GM18858 (cell line): Measurements from ENCODE around the gene MTUS2.

ENCODE experiments used
- ATAC-seq: cut with Tn5 transposase; IDR thresholded peaks from one replicate; pipeline ENCODE4 v1.9.1; 2021; ENCODE audit not compliant: unreplicated experiment

Gene MTUS2

DNA sequence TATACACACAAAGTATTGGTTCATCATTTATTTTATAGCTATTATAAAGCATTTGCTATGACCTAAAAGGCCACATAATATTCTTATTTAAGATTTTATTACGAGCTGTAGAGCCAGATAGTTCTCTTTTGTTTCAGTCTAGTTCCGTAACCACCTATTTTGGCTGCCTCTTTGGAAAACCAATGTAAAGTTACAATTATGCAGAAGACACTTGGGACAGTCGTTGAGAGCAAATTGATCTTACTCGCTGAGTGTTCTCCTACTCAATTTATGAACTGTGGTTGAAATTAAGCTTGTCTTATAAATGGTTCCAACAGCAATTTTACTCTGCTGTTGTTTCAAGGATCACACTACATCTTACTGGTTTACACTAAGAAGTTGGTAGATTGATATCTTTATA, 653.0 kb downstream of the MTUS2 start:
- no peak for ATAC-seq

DNA sequence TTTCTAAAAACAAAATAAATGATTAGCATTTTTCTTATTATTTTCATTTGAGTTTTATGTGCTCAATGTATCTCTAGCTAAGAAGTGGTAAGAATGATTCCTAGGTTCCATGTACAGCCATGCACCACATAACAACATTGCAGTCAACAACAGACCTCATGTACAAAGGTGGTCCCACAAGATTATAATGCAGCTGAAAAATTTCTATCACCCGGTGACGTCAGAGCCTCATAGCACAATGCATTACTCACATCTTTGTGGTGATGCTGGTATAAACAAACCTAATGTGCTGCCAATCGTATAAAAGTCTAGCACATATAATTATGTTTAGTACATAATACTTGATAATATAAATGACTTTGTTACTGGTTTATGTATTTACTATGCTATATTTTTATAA, 654.9 kb downstream of the MTUS2 start:
- no peak for ATAC-seq

DNA sequence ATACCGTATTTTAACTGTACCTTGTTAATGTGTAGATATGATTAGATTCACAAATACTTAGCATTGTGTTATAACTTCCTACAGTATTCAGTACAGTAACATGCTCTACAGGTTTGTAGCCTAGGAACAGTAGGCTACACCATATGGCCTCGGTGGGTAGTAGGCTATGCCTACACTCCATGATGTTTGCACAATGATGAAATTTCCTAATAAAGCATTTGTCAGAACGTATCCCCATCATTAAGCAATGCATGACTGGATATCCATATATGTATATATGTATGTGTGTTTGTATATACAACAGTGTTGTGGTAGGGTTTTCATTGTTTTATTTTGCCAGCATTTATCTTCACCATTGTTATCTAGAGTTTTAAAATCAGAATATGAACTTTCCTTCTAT, 655.9 kb downstream of the MTUS2 start:
- no peak for ATAC-seq

DNA sequence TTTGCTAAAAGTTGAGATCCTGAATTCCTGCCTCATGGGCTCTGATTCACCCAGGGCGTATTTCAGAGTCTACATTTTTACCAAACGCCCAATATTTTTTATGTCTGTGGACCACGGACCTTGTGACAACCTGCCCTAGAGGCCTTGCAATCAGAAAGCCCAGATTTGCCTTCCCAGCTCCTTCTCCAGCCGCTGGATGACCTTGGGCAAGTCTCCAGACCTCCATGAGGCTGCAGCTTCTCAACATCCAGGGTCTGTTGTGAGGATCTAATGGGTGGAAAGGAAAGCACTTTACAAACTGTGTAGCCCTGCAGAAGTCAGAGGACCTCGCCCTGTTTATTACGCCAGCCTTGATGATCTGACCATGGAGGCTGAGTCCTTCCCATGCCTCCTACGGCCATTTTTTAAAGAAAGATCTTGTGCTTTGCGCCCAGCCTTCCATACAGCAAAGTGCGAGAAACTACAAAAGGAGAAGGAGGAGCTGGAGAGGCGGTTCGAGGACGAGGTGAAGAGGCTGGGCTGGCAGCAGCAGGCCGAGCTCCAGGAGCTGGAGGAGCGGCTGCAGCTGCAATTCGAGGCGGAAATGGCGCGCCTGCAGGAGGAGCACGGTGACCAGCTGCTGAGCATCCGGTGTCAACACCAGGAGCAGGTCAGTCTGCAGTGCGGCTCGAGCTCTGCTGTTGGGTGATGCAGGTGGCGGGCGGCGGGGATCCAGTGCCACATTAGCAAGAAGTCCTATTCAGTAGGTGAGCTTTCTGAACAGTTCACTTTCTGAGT, 659.8 kb downstream of the MTUS2 start:
- ATAC-seq: no peak

DNA sequence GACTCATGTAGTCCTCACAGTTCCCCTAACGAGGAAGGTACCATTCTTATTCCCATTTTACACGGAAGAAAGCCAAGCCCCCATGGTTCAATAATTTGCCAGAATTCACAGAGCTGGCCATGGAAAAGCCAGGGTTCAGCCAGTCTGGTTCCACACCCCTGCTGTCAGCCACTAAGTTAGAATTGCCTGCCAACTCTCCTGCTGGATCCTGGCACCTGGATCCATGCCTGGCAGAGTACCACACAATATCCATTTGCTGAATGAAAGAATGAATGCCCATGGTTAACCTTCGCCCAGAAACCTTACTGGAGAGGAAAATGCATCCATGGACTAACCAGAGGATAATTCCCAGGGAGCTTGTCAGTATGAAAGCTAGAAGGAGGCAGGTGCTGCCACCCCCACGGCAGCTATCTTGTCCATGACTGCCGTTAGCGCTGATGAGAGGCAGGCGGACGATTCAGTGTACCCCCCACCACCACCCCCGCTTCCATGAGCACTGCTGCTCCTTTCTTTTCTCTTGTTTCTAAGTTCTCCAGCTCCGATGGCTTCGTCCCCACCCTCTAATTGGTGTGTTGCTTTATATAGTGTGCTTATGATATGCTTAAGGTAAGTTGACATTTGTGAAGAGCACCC, 660.9 kb downstream of the MTUS2 start:
- no peak for ATAC-seq

DNA sequence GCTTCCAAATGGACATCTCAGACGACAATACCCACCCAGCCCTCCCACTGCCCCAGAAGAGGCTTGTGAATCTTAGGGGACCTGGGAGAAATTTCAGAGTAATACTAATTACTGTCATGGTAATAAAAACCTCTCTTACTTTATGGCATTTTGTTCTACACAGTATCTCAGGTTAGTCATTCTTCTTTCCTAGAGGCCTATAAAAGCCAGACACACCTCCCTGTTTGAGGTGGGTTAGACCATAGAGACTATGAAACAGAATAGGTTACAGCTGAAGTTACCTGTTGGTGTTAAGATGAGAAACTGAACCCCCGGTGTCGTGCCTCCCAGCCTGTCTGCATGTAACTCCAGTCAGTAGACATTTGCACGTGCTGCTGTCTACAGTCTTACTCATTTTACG, 661.5 kb downstream of the MTUS2 start:
- ATAC-seq: no peak

DNA sequence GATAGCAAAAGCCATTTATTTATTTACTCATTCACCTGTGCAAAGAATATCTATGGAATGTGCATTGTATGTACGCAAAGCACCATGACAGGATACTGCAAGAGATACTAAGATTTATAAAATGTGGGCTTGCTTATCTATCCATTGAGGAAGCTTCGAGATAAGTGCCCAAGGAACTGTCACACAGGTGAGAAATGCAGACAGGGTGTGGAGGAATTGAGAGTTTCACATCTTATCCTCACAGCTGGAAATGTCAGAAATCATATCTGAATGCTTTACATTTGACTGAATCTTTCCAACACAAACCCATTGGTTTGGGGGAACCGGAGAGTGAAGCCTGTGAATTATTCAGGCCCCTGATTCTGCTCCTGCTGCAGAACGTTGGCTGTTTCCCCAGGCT, 662.4 kb downstream of the MTUS2 start:
- ATAC-seq: no peak

DNA sequence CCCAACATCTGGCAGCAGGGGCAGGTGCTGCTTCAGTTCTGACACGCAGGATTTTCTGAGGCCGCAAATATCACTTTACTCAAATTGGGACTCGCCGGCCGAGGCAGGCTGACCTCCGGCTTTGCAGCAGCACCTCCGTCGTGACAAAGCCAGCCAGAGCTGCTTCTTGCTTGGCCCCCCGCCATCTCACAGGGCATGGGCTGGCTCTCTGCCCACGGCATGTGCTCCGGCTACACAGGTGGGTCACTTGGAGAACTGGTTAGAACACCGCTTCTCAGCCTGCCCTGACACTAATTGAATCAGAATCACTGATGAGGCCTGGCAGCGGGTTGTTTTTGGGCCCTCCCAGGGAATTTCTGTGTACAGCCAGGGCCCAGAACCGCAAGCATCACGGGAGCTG, 663.1 kb downstream of the MTUS2 start:
- ATAC-seq: no peak

DNA sequence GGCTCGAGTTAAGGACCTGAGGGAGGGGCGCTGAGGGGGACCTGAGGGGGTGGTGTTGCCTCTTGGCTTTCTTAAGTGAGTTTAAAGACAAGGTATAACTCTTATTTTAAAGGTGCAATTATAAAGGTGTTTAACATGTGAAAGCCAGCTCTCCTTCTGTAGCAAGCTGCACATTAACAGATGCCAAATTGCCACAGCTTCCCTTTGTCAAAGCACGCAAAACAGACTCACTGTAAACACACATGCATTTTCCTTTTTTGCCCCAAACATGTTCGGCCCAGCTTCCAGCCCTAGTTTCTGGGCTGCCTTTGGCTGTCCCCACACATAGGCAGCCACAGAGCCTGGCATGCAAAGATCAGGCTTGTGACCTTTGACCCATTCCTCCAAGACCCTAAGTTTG, 663.5 kb downstream of the MTUS2 start:
- no peak for ATAC-seq

DNA sequence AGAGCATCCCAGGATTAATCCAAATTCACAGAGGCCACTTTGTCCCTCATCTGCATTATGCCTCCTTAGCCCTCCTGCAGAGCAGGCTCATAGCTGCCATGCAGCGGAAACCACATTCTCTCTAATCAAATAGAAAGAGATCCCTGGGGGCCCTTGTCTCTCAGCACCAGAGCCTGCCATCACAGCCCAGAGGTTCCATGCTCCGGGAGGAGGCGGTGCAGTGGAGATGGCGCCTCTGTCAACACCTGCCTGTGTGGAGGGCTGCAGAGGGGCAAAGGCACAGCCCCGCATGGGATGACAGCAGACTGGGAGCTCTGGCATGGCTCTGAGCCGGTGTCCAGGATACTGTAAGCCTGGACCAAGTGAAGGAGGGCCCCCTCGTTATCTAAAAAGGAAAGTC, 664.1 kb downstream of the MTUS2 start:
- no peak for ATAC-seq

DNA sequence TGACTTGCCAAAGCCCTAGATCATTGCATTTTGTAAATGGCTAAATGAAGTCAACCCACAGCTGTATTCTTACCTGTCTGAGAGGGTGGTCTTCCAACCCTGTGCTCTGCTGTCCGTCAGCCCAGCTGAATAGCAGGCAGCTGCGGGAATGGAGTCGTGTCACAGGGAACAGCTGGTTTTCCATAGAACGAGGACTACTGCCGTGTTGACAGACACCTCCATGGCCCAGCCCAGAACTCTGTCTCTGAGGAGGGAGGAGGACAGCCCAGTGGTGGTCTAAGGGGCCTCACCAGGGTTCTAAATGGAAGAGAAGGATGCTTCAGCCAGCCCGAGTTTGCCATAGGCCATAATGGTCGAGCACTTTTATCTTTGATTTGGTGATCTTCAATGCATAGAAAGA, 664.7 kb downstream of the MTUS2 start:
- no peak for ATAC-seq

DNA sequence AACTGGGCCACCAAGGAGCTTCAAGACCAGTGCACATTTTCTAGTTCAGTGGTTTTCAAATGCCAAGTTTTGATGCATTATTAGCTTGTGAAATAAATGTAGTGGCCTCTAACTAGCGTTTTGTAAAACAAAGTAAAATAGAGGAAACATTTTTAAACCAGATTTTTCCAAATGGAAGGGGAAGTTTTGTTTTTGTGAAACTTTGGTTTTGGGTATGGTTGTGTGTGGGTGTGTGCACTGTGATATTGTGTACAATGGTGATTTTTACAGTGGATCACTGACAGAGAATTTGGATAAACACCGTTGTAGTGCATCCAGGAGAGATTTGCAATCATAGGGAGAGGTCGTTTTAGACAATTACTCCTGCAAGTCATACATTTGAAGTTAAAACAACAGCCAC, 666.4 kb downstream of the MTUS2 start:
- no peak for ATAC-seq

DNA sequence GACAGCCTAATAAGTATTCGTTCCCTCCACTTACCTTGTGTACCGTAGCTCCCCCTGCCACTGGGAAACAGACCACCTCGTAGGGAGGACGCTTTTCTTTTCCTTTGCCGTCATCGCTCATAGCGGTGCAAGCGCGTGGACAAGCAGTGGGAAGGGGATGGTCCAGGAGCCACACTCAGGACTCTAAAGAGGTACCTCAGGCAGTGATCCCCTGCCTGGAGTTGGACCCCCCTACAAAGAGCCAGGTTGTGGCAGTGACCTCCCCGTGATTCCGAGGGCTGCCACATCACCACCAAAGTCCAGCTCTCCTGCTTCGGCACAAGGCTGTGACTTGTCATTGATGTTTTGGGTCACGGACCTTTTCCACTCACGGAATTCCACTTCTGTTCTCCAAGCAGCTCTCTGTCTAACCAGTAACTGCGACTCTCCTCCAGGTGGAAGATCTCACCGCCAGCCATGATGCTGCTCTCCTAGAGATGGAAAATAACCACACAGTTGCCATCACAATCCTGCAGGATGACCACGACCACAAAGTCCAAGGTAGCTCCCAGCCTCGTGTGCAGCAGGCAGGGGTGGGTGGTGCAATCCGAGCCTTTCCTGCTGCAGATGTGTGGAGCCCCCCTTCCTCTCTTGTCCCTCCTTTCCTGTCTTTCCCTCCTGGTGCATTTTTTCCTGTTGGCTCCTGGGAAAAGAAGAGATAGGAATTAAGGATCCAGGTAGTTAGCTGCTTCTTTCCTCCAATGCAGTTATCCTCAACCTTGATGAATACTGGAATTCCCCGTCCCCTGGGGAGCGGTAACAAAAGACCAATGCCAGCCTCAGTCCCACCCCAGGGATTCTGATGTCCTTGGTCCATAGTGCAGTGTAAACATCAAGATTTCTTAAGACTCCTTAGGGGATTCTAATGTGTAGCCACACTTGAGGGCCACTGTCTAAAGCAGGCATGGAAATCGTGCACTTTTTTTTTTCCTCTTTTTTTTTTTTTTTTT, 667.6 kb downstream of the MTUS2 start:
- ATAC-seq: no peak

DNA sequence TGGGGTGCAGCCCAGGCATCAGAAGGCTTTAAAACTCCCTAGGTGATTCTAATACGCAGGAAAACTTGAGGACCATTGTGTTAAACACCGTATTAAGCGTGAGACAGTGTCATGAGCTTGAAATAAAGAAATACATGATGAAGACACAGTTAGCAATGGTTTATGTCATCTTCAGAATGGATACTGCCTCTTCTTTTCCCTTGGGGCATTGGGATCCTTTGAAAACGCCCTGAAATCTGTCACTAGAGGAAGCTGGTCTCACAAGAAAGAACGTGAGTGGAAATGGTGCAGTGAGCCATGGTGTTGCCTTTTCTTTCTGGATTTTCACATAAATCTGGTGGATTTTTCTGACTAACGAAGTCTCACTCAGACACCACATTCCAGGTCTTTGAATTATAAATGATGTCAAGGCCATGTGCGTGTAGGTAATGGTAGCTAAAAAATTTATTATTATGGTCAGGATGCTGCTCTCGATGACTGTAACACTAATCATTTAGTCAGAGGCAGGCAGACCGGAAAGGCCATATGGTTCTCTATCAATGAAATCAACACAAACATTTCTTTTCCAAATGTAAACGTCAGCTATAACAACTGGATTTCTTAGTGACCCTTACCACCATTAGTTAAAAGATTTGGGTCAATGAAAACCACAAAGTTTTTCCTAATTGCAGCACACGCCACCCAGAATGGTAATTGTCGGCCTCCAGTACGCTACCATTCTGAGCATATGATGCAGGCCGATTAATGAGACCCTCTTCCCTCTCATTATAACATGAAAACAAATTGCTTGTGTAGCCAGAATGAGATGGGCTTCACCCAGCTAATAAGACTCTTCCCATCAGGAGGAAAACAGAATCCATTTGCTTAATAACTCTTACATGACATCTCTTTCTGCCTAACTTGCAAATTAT, 669.8 kb downstream of the MTUS2 start:
- no peak for ATAC-seq

DNA sequence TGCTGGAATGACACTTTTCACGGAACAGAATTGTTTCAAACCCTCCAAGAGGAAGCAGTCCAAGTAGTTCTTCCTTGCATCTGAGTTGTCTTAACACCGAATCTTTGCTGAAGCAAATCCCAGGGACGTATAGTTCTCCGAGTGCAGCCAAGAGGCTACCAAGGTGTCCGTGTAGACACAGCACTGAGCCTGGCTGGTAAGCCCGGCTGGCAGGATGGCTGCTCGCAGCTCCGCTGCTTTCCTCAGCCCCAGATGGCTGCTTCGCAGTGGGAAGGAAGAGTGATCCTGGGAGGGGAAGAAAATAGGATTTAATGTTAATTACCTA, 670.4 kb downstream of the MTUS2 start:
- no peak for ATAC-seq

DNA sequence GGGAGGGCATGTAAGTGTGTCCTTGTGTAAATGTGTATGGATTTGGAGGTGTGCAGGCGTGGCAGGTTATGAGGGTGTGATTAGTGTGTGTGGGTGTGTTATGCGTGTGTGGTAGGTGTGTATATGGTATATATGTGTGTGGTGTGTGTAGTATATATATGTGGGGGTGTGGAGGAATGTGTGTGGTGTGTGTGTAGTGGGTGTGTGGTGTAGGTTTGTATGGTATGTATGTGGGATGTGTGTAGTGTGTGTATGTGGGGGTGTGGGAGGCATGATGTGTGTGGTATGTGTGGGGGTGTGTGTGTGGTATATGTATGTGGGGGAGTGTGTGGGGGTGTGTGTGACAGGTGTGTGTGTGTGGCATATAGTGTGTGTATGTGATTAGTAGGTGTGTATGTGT, 671.1 kb downstream of the MTUS2 start:
- ATAC-seq: no peak

DNA sequence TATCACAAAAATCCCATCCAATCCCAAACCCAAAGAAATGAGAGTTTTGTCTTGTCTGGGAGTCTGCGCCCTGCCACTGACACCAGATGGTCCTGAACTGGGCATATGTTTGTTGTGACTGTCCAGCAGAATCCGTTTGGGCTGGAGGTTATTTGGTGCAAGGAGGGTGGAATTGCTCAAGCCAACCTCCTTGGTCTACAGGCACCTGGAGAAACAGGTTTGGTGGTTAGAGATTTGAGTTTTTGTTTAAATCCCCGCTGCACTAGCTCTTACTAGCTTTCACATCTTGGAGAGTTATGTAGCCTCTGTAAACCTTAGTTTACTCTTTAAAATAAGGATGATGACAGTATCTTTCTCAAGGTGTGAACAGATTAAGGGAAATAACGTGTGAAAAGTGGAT, 673.7 kb downstream of the MTUS2 start:
- no peak for ATAC-seq

DNA sequence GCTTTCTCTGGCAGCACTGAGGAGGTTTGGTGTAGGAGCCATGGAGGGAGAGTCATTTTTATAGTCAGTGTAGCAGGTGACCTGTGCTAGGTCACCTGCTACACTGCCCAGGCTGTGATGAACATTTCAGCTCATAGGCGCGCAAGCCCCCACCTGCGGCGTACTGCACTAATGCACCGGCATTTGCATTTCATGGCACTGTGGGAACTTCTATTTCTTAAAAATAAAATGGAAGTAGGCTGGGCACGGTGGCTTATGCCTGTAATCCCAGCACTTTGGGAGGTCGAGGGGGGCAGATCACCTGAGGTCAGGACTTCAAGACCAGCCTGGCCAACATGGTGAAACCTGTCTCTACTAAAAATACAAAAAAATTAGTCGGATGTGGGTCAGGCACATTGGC, 674.4 kb downstream of the MTUS2 start:
- ATAC-seq: no peak

DNA sequence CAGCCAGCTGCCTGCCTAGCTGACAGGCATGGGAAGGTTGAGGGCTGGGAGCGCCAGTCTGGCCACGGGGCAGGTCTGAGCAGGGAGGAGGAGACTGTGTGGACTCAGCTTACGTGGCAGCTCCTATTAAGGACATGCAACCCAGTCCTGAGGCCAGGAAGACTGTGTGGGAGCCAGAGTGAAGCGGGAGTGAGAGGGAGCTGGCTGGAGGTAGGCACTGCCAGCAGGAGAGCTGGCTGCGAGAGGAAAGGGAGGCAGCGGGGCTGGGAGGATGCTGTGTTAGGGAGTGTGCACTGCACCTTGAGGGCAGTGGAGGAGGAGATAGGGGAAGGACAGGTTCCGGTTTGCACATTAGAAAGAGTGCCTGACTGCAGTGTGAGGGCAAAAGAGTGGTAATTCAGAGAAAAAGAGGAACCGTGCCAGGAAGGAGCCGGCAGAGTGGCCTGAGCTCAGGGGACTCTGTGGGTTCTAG, 676.1 kb downstream of the MTUS2 start:
- peak; percentile 71 for ATAC-seq

DNA sequence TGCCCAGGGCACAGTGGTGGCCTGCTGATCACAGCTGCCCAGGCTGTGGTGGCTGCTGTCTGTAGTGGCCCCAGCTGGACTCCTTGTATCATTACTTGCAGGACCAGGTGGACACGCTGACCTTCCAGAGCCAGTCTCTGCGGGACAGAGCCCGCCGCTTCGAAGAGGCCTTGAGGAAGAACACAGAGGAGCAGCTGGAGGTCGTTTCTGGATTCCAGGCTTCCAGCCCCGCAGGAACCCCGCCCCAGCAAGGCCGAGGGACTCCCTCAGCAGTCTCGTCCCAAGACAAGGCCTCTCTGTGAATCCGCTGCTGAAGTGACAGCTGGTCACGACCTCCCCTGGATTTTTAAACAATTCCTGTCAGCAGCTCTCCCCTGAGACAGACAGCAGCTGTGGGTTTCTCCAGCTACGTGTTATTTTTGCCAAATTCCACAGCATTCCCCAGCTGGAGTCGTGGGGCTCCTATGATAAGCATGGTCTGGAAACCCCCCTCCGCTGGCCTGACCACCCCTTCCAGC, 677.1 kb downstream of the MTUS2 start:
- ATAC-seq: no peak
